Myocyte (in vitro differentiated cells): ENCODE data around the gene PCIF1. TPM values are rescaled to one million over a fixed set of nuclear protein-coding genes. Genes with fewer than 3 reads are reported as not detected.
"Not testable (repeated sequence)": the region's sequence is repeated elsewhere in the genome, so short reads cannot be mapped to it uniquely, and the experiment has no call there.

ENCODE experiments used
- DNase-seq: peaks from one replicate; pipeline ENCODE4 v3.0.0-alpha.2; 2012; ENCODE audit warnings: low read depth
- polyA plus RNA-seq: library from polyadenylated mRNA; unstranded; fragments of >200 nt; gene quantifications from one replicate; pipeline ENCODE4 v1.2.1, GENCODE V29; 2012; ENCODE audit warnings: missing spikeins
- total RNA-seq: library from RNA; depleted of rRNA; stranded (reverse); fragments of >200 nt; gene quantifications from 2 replicates; pipeline ENCODE4 v1.2.3, GENCODE V29; 2014

PCIF1 gene
- 15.7 and 16.0 TPM in 2 replicates for total RNA-seq
- 26.3 TPM for polyA plus RNA-seq

DNA sequence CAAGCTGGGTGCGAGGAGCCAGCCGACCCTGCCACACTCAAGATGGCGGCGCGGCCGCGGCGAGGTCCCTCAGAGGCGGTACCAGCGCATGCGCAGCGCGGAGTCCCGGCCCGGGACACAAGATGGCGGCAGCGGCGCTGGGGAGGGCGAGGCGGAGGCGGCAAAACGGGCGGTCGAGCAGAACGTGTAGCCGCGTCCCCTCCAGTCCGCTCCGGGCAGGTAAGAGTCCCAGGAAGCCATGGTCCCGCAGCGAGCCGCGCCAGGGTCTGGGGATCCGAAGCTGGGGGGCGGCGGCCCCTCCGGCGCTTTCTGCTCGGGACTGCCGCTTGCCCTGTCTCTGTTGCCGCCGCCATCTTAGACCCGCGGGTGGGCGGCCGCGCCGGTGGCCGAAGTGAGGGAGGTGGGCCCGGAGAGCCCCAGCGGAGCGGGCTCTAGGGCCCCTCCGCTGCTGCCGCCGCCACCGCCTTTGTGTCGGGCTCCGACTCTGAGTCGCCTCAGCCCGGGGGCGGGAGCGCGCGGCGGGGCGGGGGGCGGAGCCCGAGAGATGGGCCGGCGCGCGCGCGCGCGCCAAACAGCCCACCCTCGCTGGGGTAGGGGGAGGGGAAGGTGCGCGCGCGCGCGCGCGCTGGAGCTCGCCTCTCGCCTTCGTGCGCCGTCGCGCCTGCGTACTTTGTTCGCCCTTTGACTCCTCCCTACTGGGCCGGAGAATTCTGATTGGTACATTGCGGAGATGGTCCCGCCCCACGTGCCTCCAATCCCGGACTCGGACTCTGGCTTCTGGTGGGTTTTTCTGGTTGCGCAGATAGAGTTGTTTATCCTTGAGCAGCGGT lies at the start of gene PCIF1:
TSS of gene PCIF1 (plus strand) at position 98 of the 830 bp plus-strand sequence. CDS start 4,317 bp downstream, outside the sequence.
- peak; percentile 99 for DNase-seq

DNA sequence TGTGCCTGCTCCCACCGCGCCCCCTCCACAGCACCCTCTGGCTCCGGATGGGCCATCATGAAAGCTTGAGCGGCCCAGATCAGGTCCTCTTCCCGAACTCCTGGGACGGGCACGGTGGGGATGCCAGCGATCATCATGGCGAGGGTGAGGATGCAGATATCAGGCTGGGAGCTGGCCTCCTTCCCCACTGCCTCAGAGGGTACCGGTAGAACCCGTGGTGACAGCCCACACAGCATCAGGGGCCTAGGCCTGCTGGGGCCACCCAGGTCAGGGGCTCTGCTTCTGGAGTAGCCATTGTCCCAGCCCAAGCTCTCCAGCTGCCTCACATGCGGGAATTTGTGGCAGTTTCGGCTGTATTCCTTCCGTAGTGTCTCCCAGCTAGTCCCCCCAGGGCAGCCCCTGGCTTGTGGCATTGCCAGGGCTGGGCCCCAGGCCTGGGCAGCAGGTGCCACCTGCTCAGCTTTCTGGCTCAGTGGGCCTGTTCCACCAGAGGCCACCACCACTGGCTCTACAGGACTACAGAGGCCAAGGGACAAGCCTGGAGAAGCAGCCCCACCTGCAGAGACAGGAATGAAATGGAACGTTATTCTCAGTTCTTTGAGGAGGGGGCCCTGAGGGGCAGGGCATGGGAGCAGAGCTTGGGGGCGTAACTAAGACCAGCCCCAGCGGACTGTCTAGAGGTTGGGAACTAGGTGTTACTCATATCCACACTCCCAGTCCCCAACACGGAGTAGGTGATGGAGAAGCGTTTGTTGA lies 47.7 kb upstream of the PCIF1 start:
- DNase-seq: no peak

DNA sequence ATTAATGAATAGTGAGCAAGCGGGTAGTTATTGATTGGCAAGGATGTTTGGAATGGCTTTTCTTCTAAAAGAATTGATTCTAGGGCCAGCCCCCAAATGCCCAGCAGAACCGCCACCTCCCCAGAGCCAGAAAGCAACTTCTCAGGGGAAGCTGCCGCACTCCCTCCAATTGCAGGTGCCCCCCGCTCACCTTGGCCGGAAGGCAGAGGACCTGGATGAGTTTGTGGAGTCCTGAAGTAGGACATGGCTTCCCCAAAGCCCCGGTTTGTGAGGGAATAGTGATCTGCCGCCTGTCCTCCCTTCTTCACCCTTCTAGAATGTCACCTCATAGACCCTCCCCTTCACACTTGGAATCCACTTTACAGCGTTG lies 47.2 kb upstream of the PCIF1 start, which contains the start of gene SPATA25:
TSS of gene SPATA25 (minus strand) at position 277 of the 370 bp plus-strand sequence. CDS start at position 245, 32 bp downstream.
- DNase-seq: no peak

DNA sequence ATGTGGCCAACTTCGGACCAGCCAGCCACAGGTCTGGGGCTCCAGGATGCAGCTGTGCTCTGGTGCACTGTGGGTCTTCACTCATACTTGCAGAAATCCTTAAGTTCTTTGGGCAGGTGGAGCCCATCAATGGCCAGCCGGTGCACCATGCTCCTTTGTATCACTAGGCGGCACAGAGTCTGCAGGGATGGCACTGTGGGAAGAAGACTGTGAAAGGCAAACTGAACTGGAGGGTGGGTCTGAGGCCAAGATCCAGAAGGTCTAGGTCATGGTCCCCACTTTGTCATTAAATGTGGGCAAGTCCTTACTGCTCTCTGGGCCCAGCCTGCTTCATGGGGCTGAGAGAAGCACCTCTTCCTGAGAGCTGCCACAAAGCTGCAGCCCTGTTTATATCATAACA lies 45.8 kb upstream of the PCIF1 start:
- peak; percentile 46 for DNase-seq

DNA sequence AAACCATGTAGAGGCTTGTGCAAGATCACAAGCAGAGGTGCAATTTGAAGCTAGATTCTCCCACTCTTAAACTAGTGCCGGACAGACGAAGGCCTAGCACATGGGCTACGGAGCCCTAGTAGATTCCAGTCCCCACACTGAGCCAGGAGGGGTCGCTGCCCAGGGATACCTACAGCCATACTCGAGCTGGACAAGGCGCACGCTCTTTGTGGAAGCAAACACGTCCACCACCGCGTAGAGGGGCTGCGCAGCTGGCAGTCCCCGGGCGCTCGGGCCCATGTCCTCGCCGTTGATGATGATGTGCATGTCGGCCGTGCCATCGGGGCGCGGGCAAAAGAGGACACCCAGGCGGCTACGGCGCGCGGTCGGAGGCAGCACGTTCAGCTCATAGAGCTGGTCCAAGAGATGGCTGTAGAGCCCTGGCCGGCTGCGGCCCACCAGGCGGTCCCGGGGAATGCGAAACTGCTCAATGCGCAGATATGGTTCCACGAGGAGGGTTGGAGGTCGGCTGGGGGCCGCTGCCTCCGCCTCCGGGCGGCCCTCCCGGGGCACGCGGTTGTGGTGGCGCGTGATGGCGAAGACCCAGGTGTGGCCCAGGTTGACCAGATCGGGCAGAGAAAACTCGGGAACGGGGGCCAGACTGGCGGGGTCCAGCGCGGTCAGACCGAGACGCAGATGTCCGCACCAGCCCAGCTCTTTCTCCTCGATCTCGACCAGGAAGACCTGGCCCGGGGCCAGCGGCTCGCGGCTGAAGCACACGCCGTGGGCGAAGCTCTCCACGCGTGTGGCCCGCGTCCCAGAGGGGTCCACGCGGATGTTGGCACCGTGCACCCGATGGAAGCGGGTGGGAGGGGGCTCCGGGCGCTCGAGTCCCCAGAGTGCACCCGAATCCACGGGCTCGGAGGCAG lies 44.2 kb upstream of the PCIF1 start:
- DNase-seq: peak; percentile 91

DNA sequence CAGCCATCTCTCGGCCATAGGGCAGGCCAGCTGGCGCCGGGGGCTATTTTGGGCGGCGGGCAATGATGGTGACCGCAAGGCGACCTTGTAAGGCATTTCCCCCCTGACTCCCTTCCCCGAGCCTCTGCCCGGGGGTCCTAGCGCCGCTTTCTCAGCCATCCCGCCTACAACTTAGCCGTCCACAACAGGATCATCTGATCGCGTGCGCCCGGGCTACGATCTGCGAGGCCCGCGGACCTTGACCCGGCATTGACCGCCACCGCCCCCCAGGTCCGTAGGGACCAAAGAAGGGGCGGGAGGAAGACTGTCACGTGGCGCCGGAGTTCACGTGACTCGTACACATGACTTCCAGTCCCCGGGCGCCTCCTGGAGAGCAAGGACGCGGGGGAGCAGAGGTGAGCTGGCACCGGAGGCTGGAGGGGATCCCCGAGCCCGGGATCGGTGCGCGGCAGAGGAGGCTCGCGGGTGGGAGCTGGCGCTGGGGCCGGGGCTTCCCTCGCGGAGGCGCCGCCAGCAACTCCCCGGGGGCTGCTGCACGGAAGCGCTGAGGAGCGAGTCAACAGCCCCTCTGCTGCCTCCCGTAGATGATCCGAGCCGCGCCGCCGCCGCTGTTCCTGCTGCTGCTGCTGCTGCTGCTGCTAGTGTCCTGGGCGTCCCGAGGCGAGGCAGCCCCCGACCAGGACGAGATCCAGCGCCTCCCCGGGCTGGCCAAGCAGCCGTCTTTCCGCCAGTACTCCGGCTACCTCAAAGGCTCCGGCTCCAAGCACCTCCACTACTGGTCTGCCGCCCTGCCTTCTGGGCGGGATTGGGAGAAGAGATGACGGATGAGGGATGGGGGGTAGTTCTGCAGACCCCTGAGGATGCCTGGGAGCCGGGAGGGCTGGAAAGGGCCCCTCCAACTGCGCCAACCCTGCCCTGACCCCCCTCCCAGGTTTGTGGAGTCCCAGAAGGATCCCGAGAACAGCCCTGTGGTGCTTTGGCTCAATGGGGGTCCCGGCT lies 43.2 kb upstream of the PCIF1 start, which contains the start of the genes CTSA and NEURL2:
TSS of gene CTSA (plus strand) at position 351 of the 999 bp plus-strand sequence. CDS start at position 585, 234 bp downstream.
TSS of gene NEURL2 (minus strand) at position 224 of the 999 bp plus-strand sequence. CDS start at position 7, 217 bp downstream.
- peak; percentile 98 for DNase-seq

DNA sequence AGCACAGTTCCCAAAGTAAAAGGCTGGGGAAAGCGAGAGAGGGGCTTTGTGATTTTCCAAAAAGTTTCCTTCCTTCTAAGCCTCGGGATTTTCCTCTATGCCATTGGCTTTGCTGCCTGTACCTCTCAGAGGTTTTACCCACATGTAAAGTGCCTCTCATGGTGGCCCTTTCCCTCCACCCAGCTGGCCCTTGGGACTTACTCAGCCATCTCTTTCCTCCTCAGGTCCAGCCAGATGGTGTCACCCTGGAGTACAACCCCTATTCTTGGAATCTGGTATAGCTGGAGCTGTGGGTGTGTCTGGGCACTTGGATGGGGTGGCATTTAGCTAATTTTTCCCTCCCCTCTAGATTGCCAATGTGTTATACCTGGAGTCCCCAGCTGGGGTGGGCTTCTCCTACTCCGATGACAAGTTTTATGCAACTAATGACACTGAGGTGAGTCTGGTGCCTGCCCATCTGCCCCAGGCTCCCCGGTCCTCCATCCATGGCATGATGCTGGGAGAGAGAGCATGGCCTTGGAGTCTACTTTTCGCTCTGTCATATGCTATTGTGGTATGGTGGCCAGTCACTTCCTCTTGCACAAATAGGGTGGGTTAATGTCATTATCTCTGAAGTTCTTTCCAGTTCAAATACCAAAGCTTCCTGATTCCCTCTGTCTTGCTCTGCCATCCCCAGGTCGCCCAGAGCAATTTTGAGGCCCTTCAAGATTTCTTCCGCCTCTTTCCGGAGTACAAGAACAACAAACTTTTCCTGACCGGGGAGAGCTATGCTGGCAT lies 42.2 kb upstream of the PCIF1 start:
- peak; percentile 49 for DNase-seq

DNA sequence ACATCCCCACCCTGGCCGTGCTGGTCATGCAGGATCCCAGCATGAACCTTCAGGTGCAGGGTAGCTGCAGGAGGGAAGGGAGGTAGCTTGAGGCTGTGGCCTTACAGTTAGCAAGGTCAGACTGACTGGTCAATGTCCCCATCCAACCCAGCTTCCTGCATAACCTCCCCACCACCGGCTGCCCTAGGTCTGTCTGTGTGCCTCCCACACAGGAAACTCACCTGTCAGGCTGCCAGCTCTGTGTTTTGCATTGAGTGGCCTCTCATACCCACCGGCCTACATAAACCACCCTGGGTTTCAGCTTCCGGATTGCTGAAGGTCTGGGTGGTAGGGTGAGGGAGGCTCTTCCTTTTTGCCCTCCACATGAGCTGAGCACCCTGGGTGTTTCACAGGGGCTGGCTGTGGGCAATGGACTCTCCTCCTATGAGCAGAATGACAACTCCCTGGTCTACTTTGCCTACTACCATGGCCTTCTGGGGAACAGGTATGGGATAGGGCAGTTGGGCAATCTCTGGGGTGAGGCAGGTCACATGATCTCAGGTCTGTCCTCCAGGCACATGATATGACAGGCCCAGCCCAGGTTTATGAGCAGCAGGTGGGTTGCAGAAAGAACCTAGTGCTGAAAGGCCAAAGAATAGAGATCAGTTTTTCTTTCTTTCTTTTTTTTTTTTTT lies 41.5 kb upstream of the PCIF1 start:
- no peak for DNase-seq

DNA sequence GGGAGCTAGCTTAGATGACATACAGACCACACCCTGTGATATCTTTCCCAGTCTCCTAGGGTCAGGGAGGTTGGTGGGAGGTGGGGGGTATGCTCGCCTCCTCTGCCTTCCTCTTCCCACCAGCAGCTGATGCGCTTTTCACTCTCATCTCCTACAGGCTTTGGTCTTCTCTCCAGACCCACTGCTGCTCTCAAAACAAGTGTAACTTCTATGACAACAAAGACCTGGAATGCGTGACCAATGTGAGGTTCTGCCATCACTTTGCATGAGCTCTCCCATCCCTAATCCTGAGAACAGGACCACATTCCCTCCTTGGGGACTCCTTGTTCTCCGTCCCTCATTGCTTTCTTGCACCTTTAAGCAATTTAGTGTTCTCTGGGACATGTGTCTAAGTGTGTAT lies 40.7 kb upstream of the PCIF1 start:
- no peak for DNase-seq

DNA sequence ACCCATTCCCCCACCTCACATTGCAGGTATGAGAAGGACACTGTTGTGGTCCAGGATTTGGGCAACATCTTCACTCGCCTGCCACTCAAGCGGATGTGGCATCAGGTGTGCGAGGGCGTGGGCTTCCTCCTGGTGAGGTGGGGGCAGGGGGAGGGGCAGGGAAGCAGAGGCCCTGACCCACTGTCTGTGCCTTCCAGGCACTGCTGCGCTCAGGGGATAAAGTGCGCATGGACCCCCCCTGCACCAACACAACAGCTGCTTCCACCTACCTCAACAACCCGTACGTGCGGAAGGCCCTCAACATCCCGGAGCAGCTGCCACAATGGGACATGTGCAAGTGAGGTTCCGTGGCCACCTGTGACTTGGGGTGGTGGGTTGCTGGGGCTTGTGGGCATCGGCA lies 39.7 kb upstream of the PCIF1 start:
- DNase-seq: no peak

DNA sequence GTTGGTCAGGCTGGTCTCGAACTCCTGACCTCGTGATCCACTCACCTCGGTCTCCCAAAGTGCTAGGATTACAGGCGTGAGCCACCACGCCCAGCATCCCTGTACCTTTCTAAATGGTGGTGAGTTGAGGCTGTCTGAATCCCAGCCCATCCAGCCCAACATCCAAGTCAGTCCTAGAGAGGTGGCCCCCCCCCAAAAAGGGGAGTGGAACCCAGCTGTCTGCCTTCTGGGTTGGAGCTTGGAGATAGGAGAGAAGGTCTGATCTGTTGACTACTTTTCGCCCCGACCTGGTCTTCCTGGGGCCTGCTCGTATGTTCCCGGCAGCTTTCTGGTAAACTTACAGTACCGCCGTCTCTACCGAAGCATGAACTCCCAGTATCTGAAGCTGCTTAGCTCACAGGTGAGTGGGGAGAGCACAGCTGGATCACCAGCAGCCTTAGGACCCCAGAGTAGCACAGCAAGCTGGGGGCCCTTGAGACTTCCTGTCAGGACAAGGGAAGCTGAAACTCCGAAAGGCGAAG lies 37.8 kb upstream of the PCIF1 start:
- DNase-seq: no peak

DNA sequence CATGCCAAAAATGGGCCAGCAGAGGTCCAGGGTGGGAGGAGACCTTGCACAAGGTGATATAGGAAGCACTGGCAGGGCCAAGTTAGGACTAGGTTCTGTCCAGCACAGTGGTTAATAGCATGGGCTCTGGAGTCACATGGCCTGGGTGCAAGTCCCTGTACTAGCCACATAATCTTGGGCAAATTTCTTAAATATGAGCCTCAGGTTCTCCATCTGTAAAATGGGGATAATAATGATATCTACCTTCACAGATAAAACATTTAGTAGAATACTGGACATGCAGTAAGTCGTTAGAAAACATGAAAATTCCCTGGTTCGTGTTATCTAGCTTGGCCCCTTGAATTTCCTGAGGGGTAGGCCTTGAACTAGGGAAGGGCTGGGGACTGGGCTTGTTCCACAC lies 37.2 kb upstream of the PCIF1 start:
- no peak for DNase-seq

DNA sequence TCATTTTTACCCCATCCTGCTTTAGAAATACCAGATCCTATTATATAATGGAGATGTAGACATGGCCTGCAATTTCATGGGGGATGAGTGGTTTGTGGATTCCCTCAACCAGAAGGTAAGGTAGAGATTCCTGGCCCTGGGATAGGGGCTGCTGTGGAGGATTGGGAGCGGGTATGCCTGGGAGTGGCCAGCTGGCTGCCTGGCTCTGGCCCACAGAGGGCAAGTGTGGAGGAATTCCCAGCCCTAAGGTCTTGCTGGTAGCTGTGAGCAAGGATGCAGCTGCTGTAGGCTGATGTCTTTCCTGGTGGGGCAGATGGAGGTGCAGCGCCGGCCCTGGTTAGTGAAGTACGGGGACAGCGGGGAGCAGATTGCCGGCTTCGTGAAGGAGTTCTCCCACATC lies 36.8 kb upstream of the PCIF1 start:
- DNase-seq: peak; percentile 29

DNA sequence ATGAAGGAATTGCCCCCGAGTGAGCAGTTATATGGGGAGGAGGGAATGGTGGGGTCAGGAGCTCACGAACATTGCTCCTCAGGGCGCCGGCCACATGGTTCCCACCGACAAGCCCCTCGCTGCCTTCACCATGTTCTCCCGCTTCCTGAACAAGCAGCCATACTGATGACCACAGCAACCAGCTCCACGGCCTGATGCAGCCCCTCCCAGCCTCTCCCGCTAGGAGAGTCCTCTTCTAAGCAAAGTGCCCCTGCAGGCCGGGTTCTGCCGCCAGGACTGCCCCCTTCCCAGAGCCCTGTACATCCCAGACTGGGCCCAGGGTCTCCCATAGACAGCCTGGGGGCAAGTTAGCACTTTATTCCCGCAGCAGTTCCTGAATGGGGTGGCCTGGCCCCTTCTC lies 36.2 kb upstream of the PCIF1 start:
- no peak for DNase-seq

DNA sequence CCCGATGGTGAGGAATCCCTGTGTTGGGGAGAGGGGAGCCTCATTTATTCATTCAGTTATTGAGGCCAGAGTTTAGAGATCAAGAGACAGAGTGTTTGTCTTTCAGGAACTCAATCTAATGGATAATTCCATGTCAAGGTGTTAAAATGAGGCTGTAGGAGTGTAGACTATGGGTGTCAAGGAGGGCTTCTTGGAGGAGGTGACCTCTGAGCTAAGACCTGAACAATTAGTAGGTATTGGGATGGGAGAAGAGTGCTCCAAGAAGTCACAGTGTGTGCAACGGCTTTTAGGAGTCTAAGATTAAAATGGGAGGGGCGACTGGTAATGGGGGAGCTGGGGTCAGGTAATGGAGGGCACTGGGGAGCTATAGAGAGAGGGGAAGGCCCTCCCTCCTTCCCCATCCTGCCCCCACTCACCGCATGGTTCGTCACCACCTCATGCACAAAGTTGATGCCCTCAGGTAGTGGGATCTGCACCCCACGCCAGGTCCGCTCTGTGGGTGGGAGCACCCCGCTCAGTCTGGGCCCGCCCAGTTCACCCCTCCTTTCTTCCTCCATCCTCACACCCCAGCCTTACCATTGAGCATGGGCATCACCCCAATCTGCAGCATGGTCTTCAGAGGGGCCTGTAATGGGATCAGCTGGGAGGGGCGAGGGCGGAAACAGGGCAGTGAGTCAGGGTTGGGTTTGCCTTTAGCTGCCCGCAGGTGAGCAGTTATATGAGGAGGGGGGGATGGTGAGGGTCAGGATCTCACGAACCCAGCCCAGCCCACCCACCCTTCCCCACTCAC lies 35.2 kb upstream of the PCIF1 start:
- DNase-seq: no peak

DNA sequence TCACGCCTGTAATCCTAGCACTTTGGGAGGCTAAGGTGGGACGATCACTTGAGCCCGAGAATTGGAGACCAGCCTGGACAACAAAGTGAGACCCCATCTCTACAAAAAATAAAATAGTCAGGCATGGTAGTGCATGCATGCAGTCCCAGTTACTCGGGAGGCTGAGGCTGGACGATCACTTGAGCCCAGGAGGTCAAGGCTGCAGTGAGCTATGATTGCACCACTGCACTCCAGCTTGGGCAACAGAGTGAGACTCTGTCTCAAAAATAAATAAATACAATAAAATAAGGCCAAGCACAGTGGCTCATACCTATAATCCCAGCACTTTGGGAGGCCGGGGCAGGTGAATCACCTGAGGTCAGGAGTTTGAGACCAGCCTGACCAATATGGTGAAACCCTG lies 33.2 kb upstream of the PCIF1 start:
- DNase-seq: not testable (repeated sequence)

DNA sequence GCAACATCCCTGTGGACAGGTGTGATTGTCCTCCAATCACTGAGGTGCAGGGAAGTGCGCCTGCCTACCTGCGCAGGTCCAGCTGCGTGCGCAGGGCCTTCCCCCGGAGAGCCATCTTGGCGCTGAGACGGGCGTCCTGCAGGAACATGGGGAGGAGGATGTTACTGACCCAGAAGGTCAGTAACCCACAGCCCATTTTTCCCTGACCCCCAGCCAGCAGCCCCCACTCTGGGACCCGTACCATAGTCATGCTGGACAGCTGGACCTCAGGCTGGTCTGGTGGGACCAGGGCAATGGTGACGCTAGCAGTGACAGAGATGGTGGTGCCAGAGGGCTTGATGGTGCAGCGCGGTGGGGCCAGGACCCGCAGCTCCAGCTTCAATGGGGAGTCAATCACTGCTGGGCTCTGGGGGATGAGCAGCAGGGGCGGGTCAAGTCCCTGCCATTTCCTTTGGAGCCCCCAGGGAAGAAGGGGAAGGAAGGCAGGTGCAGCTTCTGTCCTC lies 32.2 kb upstream of the PCIF1 start:
- no peak for DNase-seq
